HG02759 (cell line): Measurements from ENCODE around the gene IL18RAP.

Experiments used
- ATAC-seq: cut with Tn5 transposase; IDR thresholded peaks from one replicate; pipeline ENCODE4 v1.9.1; 2021; ENCODE audit warnings: mild to moderate bottlenecking, moderate library complexity; ENCODE audit not compliant: unreplicated experiment

Gene IL18RAP, protein sequence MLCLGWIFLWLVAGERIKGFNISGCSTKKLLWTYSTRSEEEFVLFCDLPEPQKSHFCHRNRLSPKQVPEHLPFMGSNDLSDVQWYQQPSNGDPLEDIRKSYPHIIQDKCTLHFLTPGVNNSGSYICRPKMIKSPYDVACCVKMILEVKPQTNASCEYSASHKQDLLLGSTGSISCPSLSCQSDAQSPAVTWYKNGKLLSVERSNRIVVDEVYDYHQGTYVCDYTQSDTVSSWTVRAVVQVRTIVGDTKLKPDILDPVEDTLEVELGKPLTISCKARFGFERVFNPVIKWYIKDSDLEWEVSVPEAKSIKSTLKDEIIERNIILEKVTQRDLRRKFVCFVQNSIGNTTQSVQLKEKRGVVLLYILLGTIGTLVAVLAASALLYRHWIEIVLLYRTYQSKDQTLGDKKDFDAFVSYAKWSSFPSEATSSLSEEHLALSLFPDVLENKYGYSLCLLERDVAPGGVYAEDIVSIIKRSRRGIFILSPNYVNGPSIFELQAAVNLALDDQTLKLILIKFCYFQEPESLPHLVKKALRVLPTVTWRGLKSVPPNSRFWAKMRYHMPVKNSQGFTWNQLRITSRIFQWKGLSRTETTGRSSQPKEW

DNA sequence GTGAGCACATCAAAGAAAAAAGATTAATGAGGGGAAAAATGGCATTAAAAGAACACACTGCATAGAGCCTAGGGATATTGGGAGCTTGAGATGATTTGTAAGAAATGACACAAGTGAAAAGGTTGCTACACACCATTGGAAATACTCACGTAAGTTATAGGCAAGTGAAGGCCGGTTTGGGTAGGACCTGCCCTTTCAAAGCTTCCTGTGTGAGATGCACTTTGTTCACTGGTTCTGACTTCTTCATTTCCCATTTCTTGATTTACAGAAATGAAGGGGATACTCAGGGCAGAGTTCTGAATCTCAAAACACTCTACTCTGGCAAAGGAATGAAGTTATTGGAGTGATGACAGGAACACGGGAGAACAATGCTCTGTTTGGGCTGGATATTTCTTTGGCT is at the start of gene IL18RAP:
Gene IL18RAP, plus strand, starts transcription at position 251 of the 400 bp plus-strand sequence. Its CDS starts 118 bp downstream, at position 369.
- ATAC-seq = no peak

DNA sequence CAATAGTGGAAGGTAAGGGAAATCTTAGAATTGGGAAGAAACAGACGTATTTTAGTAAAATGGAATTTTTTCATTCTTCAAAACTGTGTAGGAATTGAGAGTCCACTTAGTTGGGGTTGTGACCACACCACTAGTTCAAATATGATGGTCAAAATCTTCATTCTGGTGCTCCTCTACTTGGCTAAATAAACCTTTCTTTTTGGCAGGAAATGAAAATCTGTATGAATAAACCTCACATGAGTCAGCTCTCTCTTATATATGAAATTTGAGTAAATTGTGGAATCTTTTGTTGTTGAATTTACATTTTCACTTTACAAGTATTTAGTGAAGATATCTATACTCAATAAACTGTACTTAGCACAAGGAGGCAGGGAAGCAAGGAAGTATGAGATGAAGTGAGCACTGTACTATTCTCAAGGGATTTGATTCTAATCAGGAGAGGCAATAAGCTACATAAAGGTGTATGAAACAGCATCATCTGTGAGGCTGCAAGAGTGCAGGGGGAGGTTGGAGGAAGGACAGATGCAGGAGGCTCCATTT is 46.8 kb upstream of the IL18RAP start:
- no peak for ATAC-seq

DNA sequence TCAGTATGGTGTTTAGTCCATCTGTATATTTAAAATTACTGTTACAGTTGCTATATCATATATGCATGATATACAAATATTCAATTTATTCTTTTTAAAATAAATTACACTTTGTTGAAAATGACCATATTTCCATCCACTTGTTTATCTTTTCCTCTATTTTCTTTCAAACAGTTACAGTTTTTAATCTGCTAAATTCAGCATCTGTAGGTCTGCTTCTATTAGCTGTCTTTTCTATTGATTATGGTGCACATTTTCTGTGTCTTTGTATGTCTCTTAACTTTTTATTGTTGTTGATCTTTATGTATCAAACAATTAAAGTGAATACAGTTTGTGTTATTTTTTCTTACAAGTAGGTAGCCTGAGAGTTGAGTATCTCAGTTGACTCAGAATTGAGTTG is 39.2 kb upstream of the IL18RAP start:
- ATAC-seq = no peak

DNA sequence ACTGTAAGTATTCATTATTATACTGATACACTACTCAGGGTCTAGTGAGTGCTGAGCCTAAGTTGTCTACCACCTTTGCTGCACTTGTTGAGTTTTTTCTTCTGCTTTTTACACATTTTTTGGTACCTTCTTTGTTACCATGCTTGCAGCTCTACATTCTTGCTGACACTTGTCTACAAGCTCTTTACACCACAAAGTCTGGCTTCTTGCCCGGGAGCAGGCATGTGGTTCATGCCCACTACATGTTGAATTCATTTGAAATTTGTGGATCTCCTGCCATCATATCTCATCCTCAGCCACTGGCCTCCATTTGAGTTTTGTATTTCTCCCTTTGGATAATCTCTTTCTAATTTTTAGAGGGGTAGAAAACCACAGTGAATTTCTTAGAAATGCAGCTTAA is 37.4 kb upstream of the IL18RAP start:
- no peak for ATAC-seq

DNA sequence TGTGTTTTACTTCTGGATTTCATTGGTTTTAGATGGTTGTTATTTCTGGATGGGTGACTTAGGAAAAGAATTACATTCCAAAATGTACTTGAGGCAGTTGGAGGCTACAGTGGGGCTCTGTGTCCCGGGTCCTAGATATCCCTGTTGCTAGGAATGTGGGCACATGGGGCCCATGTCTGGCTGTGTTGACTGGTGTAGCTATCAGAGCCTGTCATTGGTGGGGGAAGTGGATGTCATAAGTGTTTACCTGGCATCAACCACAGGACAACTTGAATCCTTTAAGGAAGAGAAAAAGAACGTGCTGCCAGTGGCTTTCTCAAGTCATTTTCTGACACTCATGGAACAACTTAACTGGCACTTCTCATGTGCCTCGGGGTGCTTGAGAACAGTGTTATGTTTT is 37.0 kb upstream of the IL18RAP start:
- no peak for ATAC-seq

DNA sequence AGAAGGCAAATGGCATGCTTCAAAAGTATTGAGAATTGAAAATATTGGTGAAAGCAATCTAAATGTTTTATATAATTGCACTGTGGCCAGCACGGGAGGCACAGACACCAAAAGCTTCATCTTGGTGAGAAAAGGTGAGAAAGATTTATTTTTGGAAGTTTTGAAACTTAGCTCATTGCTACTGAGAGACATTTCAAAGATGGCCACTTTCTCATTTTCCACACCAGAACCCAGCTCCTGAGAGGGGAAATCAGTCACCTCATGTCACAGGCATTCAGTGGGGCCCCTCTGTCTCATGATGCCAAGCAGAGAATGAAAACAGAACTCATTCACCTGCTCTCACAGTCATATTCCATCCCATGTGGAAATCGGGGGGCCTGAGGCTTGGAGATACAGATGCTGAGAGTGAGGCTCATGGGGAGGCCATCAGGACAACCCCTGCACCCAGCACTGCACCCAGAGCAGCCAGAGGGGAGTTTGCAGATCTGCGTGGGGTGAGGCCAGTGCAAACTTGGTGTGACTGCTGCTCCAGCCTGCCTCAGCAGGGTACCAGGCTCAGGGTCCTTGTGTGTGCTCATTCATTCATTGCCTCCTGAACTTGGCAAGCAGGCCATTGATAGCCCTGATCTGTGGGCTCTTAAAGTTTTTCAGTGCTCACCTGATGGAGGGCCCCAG is 36.0 kb upstream of the IL18RAP start:
- ATAC-seq = no peak

DNA sequence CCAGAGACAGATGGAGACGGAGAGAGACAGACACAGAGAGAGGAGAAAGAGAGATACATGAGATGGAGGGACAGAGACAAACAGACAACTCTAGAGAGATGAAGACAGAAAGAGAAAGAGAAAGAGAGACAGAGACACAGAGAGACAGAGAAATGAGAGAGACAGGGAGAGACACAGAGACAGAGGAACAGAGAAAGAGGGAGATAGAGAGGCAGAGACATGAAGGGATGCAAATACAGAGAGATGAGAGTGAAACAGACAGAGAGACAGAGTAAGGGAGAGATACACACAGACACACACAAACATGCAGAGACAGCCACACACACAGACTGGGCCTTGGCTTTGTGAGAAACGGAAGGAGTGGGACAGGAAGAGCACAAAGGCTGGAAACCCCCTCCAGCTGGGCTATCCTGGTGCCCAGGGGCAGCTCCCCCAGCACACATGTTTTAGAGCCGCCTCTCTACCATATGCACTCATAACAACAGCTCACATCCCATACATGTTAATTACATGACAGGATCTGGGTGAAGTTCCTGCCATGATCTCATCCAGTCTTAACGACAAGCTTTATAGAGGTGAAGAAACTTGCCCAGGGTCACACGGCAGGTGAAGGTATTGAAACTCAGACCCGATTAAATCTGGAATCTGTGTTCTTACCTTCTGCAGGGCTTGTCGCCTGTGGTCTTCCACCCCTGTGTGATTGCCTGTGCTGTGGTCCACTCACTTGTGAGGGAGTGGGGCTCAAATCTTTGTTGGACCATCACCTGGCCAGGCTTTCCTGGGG is 35.0 kb upstream of the IL18RAP start:
- peak; percentile 45 for ATAC-seq

DNA sequence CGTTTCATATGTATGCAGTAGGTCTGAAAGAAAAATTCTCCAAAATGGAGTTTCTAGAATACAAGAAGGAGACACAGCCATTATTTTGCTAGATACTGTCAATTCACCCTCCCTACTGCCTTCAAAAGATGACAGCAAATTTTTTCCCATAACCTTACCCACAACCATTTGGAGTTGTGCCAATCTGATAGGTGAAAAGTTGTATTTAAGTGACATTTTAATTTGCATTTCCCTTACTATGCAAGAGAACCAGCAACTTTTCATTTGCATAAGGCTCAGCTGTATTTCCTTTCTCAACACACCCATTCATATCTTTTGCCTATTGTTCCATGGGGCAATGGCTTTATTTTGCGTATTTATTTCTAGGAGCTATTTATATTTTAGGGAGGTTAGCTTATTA is 31.4 kb upstream of the IL18RAP start:
- no peak for ATAC-seq

DNA sequence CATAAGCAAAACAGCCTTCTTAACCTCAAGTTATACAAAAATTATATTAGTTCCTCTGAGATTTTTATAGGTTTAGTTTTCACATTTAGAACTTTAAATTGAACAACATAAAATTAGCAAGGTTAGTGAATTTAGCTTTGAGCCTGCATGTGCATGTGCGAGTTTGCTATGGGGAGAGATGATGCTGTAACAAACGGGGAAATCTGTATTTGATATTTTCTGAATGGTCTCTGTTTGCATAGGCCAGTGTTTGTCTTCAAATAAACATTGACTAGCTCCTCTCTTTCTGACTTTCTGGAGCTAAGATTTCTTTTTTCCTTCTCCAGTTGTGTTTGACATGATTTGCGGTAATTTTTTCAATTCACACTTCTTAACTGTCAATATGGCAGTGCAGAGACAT is 30.9 kb upstream of the IL18RAP start:
- no peak for ATAC-seq

DNA sequence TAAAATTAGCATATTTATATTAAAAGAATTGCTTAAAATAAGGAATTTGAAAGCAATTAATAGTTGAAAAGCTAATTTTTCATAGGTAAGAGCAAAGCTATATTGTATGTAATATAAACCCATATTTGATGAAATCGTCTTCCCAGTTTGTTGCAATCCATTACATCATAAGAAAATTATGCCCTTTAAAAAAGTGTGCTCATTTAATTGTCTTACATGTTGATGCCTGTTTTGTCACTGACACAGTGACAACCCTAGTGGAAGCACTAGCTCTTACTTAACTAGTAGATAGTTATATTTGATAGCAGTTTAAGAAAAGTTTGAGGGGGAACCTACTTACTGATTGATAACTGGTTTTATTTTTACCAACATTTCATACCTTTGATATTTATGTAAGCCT is 30.0 kb upstream of the IL18RAP start:
- no peak for ATAC-seq

DNA sequence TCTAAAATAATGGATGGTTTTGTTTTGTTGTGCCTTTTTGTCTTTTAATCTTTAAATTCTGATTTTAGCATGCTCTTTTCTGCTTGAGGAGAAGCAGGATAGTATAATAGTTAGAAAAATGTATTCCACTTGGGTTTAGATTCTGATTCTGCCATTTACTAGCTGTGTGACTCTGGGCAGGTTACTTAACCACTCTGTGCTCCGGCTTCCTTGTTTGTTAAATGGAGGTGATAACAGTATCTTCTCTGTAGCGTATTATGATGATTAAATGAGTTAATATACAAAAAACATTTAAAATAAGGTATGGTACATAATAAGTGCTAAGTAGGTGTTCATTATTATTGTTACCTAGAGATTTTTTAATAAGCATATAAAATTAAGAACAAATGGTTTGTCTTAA is 26.9 kb upstream of the IL18RAP start:
- ATAC-seq = no peak

DNA sequence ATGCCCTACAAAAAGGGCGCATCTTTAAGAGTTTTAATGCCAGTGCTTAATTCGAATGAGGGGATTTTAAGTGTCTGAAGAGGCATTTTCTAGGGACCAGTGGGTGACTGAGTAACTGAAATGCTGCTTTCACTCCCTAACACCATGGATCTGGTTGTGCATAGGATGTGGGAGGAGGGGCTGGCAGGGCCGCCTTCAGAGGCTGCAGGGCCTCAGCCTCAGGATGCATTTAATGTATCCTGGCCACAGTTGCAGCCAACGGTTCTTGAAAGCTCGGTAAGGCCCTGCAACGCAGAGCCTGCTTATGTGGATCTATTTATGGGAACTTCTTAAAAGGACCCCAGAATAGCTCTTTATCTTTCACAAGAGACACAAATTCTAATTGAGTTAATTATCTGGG is 25.8 kb upstream of the IL18RAP start:
- no peak for ATAC-seq

DNA sequence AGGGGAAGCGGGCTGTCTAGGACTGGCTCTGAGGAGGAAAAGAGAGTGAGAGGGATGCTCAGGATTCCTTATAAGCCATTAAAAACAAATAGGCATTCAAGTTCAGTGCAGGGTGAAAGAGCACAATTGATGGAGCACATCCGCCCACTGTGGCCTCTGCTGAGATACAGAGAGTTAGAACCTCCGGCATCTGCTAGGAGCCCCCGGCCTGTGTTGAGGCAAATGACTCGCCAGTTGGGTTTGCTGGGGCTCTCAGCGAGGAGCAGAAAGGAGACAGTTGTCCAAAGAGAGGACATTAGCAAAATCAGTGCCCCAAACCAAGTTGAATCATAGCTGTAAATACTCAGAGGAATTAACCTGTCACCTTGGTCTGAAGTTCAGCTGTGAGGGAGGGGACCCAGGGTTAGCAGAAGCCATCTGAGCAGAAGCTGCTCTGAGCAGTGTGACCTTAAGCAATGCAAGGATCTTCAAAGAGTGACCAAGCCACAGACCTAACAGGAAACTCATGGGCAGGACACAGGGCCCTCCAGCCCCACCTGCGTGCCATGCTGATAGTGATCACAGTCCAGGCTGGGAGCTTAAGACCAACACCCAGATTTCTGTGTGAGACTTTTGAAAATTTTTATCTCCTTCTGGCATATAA is 23.3 kb upstream of the IL18RAP start:
- ATAC-seq = no peak

DNA sequence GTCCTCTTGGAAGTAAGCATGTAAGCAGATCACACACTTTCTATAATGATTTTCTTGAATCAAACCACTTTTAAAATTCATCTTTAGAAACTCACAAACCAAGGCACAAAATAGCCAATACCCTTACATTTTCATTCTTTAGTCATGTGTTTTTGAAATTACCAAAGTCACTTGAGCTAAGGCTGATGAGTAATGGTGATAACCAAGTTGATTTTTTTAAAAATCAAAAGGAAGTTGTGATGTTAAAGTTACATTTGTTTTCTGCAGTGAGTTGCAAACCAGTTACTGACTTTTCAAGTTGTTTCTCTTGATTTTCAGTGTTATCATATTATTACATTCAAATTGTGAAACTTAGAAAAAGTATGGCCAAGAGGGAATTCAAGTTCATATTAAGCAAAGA is 21.5 kb upstream of the IL18RAP start:
- no peak for ATAC-seq

DNA sequence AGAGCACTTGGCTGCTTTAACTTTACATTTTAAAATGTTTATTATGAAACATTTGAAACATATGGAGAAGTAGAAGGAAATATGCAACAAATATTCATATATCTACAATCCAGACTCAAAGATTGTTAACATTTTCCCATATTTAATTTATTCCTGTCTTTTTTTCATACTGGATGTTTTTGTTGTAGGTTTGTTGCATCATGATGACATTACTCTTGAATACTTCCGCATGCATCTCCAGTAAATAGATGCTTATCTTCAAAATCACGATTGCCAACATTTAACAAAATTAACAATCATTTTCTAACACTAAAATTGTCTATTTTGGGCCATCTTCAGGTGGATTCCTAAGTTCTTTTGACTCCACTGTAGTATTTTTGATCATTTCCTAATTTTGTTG is 21.1 kb upstream of the IL18RAP start:
- no peak for ATAC-seq

DNA sequence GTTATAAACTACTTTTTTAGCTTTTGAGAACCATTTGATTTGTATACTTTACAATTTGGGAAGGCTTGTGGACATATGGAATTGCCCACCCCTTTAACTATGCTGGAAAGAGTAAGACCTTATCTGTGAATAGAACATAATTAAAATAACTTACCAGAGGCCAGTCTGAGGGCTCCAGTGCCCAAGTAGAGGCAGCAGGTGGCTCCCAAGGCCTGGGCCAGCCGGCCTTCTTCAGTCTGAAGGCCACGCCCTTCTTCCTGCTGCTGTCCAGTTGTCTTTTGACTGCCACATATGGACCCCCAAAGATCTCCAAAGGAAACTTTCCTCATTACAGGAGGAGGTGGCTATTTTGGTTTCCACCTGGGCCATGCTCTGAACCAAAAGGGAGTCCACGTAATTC is 12.0 kb upstream of the IL18RAP start:
- no peak for ATAC-seq

DNA sequence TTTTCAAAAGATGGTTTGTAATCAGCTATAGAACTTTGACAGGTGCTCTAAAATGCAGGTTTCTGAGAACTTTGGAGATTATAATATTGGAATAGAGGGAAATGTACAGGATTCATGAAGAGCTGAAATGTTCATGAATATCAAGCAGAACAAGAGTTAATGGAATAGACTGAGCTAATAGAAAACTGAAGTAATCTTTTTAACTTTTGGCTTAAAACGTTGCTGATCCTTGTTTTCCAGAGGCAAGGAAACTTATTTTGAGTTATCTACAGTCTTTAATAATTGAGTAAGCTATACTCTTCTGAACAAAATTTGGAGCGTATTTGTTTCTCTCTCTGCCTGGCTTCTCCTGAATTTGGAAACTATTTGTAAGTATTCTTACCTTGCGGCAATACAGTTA is 10.8 kb upstream of the IL18RAP start:
- no peak for ATAC-seq

DNA sequence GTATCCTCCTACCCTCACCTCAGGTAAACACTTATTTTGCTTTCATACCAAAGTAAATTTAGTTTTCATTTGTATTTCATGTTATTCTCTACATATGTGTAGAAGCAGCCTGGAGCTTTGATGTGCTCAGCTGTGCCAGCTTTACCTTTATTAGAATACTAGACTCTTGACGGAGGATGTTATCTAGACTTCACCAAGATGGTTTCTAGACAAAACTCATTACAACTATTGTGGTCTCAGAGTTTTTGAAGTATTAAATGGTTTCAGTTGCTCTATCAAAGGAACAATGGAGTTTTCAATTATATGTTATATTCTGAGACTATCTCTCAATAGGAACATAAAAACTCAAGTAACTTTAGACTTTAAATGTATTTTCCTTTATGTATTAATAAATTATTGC is 5.0 kb upstream of the IL18RAP start:
- peak; percentile 36 for ATAC-seq

DNA sequence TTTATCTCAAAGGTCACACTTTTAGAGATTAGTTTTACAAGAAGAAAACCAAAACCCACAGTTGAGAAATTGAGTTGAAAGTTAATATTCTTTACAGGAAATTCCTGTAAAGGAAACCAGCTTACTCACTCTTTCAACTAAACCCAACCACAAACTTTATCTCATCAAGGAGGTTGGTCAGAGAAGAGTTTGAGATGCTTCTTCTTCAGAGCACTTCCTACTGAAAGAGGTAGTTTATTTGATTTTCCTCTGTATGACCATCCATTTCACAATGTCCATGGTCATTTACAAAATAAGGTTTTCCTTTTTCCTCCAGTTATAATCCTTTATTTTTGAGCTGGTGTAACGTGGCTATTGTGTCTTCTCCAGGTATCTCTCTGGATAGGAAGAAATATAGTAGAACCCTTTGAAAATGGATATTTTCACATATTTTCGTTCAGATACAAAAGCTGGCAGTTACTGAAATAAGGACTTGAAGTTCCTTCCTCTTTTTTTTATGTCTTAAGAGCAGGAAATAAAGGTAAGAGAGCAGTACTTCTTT is 4.5 kb upstream of the IL18RAP start:
- peak; percentile 80 for ATAC-seq

DNA sequence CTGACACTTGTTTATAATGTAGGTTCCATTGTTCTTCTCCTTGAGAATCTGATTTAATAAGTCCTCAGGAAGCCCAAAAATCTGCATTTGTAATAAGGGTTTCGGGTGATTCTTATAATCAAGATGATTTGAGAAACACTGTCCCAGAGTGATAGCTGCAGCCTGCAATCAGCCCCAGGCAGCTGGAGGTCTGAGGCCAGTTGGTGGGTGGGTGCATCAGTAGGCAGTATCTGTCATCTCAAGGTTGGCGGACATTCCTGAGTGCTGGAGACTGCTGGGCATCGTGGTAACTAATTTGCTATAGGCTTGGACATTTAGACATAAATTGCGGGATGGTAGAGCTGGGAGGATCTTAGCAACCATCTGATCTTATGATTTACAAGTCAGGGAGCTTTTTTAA is 2.7 kb upstream of the IL18RAP start:
- no peak for ATAC-seq
